ENCODE measurements around the gene ART4.

The ART4 gene

DNA sequence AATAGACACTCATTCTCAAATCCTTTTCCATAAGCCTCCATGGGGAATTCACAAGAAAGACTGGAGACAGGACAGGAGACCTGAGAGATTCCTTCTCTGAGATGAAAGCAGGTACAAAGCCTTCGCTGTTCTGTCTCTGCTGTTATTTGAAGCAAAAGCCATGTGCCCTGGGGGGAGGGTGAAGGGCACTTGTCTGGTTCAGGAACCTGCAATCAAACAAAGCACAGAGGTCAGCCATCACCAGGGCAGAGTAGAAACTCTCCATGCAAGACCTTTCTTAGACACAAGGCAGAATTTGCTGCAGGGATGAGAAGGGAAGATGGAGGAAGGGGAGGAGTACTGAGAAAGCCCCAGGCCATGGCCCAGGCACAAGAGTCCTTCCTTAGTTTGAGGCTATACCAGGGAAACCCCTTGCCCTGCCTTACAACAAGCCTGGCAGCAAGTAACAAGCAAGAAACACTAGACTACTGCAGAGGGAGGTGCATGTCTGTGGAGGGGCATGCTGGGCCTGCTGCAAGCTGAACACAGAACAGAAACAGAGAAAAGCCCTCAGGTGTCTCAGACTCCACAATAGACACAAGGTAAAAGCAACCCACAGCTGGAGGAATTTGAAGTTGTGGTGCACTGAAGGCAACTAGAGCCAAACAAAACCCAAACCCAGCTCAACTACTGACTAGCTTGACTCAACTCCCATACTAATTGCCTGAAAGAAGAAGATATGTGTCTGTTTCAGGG lies 7.8 kb upstream of the ART4 start:
- no peak for DNase-seq

DNA sequence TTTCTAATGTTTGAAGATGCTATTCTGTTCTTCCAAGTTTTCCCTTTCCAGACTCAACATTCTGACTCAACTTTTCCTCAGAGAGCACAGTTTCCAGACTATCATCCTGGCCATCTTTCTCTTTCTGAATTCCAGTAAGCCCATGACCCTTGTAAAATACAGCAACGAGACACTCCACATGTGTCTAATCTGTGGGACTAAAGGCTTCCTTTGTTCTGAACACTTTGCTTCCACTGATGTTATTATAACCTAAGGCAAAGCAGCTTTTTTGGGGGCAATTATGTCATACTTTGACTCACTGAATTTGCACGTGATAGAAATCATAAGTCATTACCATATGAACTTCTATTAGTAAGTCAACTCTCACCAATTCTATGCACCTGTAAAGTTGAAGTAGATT lies 6.3 kb upstream of the ART4 start:
- no peak for DNase-seq

DNA sequence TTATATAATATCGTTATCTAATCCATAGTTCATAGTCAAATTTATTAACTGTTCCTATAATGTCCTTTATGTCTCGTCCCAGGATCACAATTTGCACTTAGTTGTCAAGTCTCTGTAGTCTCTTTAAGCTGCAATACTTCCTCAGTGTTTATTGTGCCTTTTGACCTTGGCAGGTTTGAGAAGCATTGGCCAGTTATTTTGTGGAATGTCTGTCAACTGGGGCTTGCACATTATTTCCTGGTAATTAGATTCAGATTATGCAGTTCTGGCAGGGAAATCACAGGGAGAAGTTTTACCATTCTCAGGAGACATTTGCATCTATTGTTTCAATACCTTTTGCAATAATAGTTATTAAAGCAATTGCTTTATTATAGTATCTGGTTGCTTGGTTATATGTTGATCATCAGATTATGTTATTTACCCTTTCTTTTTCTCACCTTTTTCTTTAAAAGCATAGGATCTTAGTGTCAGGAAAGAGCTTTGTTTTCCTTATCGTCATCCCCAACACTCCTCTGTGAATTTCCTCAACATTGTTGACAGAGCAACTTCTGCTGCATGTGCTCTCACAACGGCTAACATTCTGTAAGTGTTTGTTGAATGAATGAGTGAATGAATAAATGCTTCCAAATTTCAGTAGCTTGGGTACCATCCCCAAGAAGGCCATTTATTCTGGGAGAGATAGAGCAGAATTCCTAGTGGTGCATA lies 3.7 kb upstream of the ART4 start:
- no peak for DNase-seq

DNA sequence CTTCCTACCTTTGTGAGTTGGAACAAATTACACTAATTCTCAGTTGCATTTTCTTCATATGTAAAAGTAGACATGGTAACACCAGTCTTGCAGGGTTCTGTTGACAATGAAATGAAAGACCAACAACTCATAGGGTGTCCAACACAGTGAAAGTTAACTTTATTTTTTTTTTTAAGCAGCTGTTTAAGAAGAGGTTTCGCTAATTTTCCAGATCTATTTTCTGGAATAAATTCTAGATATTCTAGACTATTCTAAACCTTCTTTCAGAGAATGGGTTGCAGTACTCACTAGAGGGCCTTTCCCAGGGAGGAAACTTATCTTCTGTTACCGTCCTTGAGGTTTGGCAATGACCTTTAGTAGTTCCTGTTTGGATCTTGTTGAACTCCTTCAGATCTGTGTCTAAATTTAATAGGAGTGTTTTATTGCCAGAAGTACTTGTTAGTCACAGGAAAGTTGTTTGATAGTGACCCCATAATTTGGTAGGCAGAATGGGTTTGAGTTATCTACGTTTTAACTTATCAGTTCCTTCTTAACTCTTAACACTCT lies 2.8 kb upstream of the ART4 start:
- DNase-seq = no peak

DNA sequence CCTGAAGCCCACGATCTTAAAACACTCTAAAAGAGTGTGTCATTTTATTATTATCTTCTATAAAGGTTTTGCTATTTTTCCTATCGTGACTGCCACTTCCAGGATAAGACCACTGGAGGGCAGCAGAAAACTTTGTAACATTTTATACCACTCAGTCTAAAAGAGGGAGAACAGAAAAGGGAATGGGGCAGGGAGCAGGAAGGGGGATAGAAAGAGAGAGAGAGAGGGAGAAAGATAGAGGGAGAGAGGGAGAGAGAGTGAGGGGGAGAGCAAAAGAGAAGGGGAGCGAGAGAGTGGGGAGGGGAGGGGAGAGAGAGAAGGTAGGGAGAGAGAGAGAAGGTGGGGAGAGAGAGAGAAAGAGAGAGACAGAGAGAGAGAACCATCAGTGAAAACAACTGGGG lies 2.0 kb upstream of the ART4 start:
- DNase-seq = peak; percentile 57

DNA sequence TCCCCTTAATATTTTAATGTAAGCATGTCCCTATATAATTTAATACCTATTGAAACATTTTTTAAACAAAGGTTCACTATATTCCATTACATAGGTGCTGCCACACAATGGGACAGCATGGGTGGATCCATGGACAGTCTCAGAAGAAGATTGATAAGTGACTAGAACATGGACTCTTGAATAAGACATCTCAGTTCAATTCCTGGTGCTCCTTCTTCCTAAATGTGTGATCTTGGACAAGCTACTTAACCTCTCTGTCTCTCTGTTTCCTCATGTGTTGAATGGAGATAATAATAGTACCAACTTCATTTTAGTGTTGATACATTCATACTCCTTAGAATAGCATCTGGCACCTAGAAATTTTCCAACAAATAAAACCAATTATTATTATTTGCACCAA lies 1.1 kb upstream of the ART4 start:
- no peak for DNase-seq

DNA sequence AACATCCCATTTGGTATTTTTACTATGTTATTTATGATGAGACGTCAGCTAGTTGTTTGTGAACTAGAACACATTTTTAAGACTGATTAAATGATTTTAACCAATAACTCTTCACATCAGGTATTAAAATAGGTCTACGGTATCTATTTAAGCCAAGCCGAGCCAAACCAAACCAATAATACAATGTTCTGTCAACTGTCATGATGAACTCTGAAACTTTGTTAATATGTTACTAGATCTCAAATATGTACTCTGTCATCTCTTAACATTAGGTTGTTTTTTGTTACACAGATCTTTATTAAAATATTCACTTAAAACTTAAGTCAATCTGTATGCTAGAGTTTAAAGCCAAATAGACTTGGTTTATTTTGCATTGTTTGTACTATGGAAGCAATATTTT lies 1.0 kb downstream of the ART4 start:
- DNase-seq = no peak

DNA sequence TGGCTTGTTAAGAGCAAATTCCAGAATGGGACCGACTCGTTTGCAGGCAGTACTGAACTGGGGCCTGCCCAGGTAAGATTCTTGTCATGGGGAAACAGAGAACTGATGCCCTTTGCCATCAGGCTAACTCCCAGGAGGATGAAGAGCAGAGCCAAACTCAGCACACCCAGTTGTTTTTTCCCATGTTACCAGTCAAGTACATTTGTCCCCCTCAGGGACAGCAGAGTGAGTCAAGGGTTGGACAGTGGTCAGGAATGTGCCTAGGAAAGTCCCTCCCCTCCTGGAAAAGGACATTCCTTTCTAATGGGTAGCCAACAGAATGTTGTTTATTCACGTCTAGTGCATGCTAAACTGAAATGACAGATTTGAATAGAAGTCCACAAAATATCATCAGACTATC lies 1.6 kb downstream of the ART4 start:
- no peak for DNase-seq

DNA sequence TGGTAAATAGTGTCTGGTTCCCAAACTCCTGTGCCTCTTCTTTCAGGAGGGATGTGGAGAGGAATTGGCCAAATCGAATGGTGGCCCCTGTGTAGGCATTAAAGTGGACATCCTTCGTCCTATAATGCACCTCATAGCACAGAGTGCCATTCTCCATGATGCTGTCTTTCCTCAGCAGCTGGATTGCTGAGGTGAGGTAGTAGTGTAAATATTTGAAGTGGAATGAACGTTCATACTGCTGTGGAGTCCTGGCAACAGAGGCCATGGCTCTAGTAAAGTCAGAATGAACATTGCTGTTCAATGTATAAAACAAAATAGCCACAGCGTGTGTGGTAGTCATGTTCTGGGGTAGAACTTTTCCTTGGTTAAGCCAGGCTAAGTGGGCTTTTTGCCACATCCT lies 2.7 kb downstream of the ART4 start:
- DNase-seq = no peak

DNA sequence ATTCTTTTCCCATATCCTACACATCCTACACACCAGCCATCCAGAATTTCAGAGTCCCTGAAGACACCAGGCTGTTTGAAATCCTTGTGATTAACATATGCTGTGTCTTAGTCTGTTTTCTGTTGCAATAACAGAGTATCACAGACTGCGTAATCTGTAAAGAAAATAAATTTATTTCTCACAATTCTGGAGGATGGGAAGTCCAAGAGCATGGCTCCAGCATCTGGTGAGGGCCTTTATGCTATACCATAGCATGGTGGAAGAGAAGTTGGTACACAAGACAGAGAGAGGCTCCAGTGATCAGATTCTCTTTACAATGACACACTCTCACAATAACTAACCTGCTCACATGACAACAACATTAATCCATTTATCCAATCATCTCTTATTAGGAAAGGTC lies 4.1 kb downstream of the ART4 start:
- no peak for DNase-seq

DNA sequence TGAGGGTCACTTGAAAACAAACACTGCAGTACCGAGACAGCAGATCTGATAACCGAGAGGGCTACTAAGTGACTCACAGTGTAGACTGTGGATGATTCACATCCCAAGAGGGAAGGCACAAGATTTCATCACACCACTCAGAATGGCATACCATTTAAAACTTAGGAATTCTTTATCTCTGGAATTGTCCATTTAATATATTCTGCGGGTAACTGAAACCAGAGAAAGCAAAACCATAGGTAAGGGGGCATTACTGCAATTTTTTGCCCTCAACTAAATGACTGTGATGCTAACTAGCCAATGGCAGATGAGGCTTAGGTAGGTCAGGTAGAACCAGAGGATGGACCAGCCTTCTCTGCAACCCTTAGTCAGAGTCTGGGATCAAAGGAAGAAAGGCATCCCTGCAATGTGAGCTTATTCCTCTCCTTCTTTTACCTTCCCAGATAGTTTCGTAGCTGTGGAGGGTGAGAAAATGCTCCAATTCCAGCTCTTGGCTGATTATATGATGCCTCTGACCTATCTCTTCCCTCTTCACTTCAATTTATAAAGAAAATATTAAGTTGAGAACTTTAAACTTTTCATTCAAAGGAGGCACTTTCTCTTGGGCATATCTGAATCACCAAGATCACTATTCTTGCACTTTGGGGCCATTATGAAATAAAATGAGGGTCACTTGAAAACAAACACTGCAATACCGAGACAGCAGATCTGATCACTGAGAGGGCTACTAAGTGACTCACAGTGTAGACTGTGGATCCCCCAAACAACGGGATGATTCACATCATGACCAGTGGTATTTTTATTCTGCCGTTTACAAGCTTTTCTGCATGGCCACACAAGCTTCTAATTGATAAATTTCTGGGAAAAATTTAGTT lies 6.8 kb downstream of the ART4 start:
- DNase-seq = no peak

DNA sequence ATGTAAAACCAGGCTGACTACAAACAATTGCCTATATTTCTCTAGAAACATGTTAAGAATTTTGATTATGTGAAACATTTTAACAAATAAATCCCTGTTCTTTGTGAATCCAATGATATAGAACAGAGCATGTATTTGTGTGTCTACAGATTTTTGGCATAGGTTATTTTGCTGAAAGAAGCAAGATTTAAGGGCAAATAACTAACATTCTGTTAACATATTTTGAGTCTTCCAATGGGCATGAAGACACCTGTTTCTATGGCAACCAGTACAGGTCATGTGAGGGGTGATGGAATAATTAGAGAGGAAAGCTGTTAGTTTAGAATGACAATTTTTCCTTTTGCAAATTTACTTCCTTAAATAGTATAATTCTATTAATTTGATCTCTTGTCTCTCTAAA lies 8.8 kb downstream of the ART4 start:
- no peak for DNase-seq

DNA sequence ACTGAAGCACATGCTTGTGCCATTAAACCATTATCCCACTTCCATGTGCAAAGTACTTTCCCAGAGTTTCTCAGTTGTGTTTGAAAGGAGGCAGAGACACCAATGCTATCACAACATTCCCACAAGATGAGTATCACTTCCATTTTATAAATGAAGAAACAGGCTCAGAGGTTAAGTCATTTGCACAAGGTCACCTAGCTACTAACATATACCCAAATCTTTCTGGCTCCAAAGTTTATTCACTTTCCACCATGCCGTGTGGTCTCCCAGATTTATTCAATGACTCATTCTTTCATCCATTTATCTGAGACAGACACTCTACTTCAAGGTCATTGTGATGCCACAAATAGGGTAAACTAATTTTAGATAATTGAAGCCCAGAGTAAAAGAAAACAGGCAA lies 9.4 kb downstream of the ART4 start:
- DNase-seq = no peak

DNA sequence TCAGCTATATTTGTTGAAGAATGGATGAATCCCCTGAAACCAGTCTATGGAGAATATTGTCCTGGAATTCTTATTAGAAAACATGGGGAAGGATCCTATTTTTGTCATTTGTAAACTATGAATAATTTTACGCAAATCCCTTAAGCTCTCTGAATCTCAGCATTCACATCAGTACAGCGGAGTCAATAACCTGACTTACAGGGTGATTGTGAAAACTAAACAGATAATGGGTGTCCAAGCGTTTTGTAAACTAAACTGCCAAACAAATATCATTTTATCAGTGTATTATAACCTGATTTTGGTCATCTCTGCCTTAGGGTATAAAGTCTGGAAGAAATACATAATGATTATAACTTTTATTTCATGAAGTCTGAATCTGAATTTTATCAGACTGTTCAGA lies 10.0 kb downstream of the ART4 start:
- no peak for DNase-seq

DNA sequence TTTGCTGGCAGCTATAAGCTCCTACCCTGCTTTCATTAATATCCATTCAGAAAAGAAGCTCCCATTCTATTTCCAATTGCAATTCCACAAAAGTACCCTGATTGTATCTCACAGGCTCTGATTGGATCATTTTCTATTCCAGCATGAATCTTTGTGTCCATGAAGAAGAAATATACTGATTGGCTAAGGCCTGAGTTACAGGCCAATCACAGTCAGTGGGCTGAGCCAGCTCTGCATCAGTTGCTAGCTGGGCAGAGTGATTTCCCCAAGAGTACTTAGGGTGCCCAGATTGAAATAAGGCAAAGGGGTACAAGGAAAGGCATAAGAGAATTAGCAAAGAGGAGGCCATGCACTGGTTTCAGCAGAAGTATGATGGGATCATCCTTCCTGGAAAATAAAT lies 14.4 kb downstream of the ART4 start:
- DNase-seq = no peak

DNA sequence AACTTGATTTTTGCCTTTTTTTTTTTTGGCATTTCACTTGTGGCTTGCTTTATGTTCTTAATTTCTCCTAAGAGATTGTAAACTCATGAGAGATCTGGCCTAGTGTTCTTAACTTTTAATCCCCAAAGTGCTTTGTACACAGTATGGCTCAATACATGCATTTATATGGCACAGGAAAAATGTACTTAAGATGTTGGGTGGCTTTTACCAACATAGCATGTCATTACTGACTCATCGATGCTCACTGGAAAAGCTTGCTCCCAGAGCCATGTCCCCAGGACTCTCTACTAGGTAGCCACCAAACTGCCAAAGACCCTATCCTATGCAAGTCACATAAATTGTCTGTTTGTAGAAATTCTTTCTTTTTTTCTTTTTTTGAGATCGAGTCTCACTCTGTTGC lies 16.3 kb downstream of the ART4 start:
- DNase-seq = no peak

DNA sequence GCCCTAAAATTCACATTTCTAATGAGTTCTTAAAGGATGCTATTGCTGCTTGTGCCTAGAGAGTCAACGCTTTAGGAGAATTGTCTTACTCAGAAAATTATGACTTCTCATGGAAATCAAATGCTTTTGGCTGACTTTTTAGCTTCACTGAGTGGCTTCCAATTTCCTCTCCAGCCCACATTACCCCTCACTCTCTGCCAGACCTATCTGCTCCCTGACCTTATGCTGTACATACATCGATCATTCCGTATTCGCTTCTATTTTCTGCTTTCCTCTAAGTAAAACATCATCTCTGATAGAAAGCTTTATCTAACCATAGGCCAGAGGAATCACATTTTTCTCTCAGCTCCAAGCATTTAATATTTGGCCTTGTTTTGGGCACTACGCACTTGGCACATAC lies 16.8 kb downstream of the ART4 start:
- no peak for DNase-seq

DNA sequence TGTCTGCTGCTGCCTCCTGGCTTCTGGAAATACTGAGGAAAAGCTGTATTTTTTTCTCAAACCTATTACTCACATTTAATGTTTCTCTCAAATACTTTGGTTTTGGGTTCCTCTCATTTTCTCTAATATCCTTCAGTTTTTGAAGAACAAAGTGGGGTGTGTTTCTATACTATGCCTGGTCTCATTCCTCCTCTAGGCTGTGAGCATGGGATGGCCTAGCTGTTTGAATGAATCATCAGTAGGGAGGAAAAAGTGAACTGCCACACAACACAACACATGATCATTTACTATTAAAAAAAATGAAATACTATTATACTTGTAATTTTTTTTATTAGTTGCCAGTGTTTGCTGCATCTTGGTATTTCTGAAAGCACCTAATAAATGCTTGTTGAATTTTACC lies 18.1 kb downstream of the ART4 start:
- no peak for DNase-seq

DNA sequence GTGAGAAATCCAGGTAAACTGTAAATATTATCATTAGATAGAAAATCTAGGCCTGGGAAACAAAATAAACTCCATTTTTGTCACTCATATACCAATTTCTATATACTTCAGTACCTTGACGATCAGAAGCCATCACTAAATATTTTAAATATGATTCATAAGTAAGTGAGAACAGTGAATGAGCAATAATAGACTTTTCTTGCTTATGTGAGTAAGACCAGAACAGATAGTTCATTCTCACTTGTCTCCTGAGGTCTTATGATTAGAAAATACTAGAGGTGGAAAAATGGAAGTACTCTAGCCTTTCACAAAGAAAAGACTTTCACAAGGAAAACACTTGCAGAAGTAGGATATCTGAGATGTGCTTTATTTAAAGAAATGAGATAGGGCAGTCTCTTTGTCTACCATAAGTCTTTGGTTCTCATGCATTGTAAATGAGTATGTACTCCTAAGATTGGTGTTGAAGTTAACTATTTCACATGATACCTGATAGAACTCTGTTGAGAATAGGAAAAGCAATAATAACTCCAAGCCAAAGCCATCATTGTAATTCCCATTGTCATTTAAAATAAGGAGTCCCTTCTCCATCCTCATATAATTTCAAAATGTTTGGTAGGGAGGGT lies 19.2 kb downstream of the ART4 start:
- no peak for DNase-seq

DNA sequence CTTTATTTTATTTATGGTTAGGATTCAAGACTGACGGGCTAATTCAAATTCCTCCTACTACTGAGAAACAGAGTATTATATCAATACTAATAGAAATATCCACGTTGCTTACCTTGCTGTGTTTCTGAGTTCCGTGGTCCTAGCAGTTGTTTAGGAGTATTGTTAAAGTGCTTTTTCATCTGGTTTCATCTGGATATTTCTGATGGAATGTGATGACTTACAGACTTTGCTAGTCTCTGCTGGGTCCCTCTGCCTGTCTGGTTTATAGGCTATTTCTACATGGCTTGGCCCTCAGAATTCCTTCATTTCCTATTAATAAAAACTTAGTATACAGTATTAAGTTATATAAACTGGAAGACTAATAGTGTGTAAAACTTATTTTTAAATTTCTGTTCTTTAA lies 29.3 kb downstream of the ART4 start, which contains the start of gene SMCO3:
Gene SMCO3, minus strand, starts transcription at position 169 of the 400 bp plus-strand sequence. CDS start 7,502 bp downstream, outside the sequence.
- no peak for DNase-seq

DNA sequence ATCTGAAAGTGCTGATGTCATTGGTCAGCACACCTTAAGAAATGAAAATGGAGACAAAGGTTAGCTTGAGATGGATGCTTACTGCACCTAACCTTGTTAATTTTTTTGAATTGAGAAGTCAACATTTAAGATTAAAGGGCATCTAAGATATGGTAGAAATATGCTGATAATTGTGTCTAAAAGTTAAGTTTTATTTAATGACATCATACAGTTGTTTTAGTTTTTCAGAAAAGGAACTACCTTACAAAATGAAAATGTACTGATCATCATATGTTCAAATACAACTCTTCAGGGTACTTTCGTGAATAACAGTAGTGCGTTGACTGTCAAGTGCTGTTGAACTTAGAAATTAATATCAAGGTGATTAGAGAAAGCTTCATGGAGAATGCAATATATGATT lies 31.8 kb downstream of the ART4 start:
- DNase-seq = no peak

DNA sequence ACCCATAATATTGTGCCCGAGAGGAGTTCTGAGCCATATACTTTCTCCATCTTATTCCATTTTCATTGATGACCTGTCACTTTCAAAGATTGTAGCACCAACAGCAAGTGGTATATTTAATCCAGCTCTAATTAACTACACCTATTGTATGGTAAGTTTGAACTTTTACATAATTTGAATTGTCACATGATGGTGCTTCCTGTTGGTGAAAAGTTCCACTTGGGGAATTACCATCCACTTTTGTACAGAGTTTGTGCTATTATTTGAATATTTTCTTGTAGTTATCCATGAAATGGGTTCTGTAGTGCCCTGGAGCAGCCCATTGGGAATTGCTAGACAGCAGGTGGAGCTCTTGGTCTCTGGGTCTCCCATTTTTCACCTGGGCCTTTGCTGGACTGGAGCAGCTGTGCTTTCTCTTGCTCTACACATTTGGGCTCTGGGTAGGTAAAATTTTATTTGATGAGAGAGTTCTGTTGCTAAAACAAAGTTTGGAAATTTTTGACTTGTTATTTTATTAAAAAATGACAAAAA lies 32.3 kb downstream of the ART4 start:
- peak; percentile 19 for DNase-seq

Measured in NCI-H1092 treated with DMSO at 0.1 percent for 48 hours (cell line).